ENCODE results near the gene STIM1.

STIM1 gene

GRCh38 chr11:3916962-3917361 is 61.5 kb downstream of the STIM1 start:
- H3F3A ChIP-seq (ENCODE audit: control insufficient read depth, insufficient read depth), result no peaks in the 10 kb centered on the region
- H3K4me1 ChIP-seq (ENCODE audit: control insufficient read depth, low read length), result peaks cover 39% of the 10 kb centered on the region
- TF ChIP-seq CTCF (IDR thresholded peaks at IDR 0.05; ENCODE audit: low read depth, low read length, poor library complexity, severe bottlenecking), result no peak
- TF ChIP-seq EZH2phosphoT487 (IDR thresholded peaks at IDR 0.05; ENCODE audit: borderline replicate concordance, low read length), result no peak
- H3K27me3 ChIP-seq (ENCODE audit: control insufficient read depth, low read length), result no peaks in the 10 kb centered on the region
- no peak overlapping the region for H3K27ac ChIP-seq (ENCODE audit: low read depth, low read length)
- no peaks in the 10 kb centered on the region for H3K9me2 ChIP-seq (replicated peaks; ENCODE audit: control insufficient read depth, low read length)
- H3K4me3 ChIP-seq (ENCODE audit: low read length), result no peak overlapping the region
- no peaks in the 10 kb centered on the region for H3K36me3 ChIP-seq (ENCODE audit: control insufficient read depth, low read length)
- H4K20me1 ChIP-seq (ENCODE audit: control insufficient read depth, insufficient read depth, low read depth, low read length), result no peaks in the 10 kb centered on the region
- no peaks in the 10 kb centered on the region for H3K9me3 ChIP-seq (ENCODE audit: control insufficient read depth, insufficient read depth, low read length)
- no peak overlapping the region for H3K4me2 ChIP-seq (ENCODE audit: low read length)
- H3K79me2 ChIP-seq (ENCODE audit: control insufficient read depth, low read length), result no peaks in the 10 kb centered on the region; the same call in 1 of the 2 replicates

- Histone ChIP-seq H3K9me2 (replicated peaks; ENCODE audit: control insufficient read depth, low read length) (no peaks in the 10 kb centered on the region), H4K20me1 (ENCODE audit: control insufficient read depth, insufficient read depth, low read depth, low read length) (no peaks in the 10 kb centered on the region), H3K4me2 (ENCODE audit: low read length) (no peak overlapping the region), H3K4me3 (ENCODE audit: low read length) (no peak overlapping the region), H3K36me3 (ENCODE audit: control insufficient read depth, low read length) (no peaks in the 10 kb centered on the region), H3K27me3 (ENCODE audit: control insufficient read depth, low read length) (no peaks in the 10 kb centered on the region), H3K4me1 (ENCODE audit: control insufficient read depth, low read length) (peaks cover 34% of the 10 kb centered on the region), H3K79me2 (ENCODE audit: control insufficient read depth, low read length) (no peaks in the 10 kb centered on the region; the same call in 1 of the 2 replicates), H3K9me3 (ENCODE audit: control insufficient read depth, insufficient read depth, low read length) (no peaks in the 10 kb centered on the region), H3K27ac (ENCODE audit: low read depth, low read length) (no peak overlapping the region), H3F3A (ENCODE audit: control insufficient read depth, insufficient read depth) (peaks cover under 1% of the 10 kb centered on the region; the same call in 1 of the 2 replicates)
- TF ChIP-seq EZH2phosphoT487 (IDR thresholded peaks at IDR 0.05; ENCODE audit: borderline replicate concordance, low read length), result no peak
- TF ChIP-seq CTCF (IDR thresholded peaks at IDR 0.05; ENCODE audit: low read depth, low read length, poor library complexity, severe bottlenecking), result no peak
Measured at GRCh38 chr11:3920148-3920852, 64.8 kb downstream of the STIM1 start.

- H3K4me2 ChIP-seq (ENCODE audit: low read length), result no peak overlapping the region
- H4K20me1 ChIP-seq (ENCODE audit: control insufficient read depth, insufficient read depth, low read depth, low read length), result no peaks in the 10 kb centered on the region
- TF ChIP-seq EZH2phosphoT487 (IDR thresholded peaks at IDR 0.05; ENCODE audit: borderline replicate concordance, low read length) (no peak), CTCF (IDR thresholded peaks at IDR 0.05; ENCODE audit: low read depth, low read length, poor library complexity, severe bottlenecking) (no peak)
- H3K9me2 ChIP-seq (replicated peaks; ENCODE audit: control insufficient read depth, low read length), result no peaks in the 10 kb centered on the region
- no peaks in the 10 kb centered on the region for H3K27me3 ChIP-seq (ENCODE audit: control insufficient read depth, low read length)
- H3K4me1 ChIP-seq (ENCODE audit: control insufficient read depth, low read length), result peaks cover 19% of the 10 kb centered on the region
- H3K27ac ChIP-seq (ENCODE audit: low read depth, low read length), result no peak overlapping the region
- H3K79me2 ChIP-seq (ENCODE audit: control insufficient read depth, low read length), result no peaks in the 10 kb centered on the region; the same call in 1 of the 2 replicates
- peaks cover 3% of the 10 kb centered on the region; the same call in 1 of the 2 replicates for H3F3A ChIP-seq (ENCODE audit: control insufficient read depth, insufficient read depth)
- H3K9me3 ChIP-seq (ENCODE audit: control insufficient read depth, insufficient read depth, low read length), result no peaks in the 10 kb centered on the region
- no peaks in the 10 kb centered on the region for H3K36me3 ChIP-seq (ENCODE audit: control insufficient read depth, low read length)
- H3K4me3 ChIP-seq (ENCODE audit: low read length), result no peak overlapping the region
Measured at GRCh38 chr11:3922056-3922455, 66.6 kb downstream of the STIM1 start.
